ENCODE data around the gene MORC2.

DNA sequence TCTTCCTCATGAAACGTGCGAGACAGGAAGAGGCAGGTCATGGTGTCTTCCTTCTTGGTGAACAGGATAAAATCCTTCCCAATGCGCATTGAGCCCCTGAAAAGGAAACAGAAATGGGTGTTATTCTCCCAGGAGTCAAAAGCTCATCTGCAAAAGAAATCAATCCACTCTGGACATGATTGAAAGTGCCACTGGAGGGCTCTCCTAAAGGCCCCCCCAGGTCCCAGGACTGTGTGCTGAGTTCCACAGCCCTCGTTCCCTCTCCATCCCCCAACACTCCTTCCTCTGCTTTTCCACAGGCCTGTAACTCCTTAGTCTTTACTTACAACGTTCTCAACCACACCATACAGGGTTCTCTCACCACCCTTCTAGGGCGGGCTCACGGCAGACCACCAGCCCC, 22.2 kb downstream of the MORC2 start:
- TF ChIP-seq, protein P1, sequence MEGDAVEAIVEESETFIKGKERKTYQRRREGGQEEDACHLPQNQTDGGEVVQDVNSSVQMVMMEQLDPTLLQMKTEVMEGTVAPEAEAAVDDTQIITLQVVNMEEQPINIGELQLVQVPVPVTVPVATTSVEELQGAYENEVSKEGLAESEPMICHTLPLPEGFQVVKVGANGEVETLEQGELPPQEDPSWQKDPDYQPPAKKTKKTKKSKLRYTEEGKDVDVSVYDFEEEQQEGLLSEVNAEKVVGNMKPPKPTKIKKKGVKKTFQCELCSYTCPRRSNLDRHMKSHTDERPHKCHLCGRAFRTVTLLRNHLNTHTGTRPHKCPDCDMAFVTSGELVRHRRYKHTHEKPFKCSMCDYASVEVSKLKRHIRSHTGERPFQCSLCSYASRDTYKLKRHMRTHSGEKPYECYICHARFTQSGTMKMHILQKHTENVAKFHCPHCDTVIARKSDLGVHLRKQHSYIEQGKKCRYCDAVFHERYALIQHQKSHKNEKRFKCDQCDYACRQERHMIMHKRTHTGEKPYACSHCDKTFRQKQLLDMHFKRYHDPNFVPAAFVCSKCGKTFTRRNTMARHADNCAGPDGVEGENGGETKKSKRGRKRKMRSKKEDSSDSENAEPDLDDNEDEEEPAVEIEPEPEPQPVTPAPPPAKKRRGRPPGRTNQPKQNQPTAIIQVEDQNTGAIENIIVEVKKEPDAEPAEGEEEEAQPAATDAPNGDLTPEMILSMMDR (conservative IDR thresholded peaks at IDR 0.05 in 1 of 2, IDR thresholded peaks at IDR 0.05 in 1 of 2; ENCODE audit: low read depth in 1 of 2, low read length in 2 of 2) = no peak
- TF ChIP-seq EZH2 (IDR thresholded peaks at IDR 0.05; ENCODE audit: low read length, missing control alignments) = no peak
